ENCODE measurements around the gene HGS.

The HGS gene

DNA sequence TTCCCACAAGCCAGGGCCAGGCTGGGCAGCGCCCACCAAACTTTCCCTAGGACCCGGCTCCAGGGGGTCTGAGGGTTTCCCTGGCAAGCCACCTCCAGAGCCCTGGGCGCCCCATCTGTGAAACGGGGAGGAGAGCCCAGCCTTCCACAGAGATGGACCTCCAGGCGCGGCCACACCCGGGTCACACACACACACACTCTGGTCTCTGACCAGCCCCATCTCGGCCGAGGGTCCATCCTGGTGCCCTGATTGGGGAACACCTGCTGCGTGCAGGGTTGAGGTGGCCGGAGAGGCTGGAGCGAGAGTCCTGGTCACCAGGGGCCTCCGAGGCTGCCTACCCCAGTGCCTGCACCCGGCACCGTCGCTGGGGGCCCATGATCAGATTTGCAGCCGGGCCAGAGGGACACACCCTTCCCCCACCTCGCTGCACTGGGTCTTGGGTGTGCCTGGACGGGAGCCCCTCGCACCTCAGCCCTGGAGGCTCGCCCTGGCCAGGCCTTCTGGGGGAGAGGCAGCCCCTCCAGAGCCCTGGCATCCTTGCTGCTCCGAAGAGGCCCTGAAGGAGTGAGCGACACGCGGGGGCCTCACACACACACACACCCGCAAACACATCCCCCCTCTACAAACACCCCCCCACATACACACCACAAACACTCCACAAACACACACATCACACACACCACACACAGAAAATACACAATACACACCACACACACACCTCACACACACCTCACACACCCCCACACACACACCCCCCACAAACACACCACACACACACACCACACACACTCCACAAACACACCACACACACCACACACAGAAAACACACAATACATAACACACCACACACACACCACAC, 58.0 kb downstream of the HGS start:
- DNase-seq (ENCODE audit: low read depth) = no peak
